ENCODE results near the gene POLR3K.

Gene POLR3K

DNA sequence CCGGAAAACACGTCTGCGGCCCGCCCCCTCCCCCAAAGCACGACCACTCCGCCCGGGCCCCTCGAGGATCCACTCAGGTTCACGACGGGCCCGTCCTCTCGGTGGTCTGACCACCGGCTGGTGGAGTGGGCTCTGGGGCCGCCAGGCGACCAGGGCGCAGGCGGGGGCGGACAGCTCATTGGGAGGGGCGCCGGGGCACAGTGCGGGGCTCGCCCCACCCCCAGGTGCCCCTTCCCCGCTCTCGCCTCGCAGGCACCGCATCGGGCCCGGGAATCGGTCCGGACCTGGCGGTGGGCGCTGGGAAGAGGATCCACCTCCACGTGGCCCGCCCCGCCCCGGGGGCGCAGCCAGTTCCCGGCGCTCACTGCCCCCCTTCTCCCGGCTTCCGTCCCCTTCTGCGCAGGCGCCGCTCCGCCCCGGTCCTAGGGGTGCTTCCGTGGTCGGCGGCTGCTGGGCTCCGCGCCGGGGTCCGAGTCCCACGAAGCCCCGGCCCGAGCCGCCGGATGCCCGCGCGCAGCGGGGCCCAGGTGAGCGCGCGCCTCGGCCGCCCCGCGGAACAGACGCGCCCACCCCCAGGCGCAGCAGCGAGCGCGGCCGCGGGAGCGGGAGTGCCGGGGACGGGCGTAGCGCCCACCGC, 24.5 kb upstream of the POLR3K start, which contains the start of gene MPG:
TSS of gene MPG (plus strand) at position 419 of the 637 bp plus-strand sequence. CDS start at position 504, 85 bp downstream.
- Histone ChIP-seq H3K4me1 (ENCODE audit: control insufficient read depth in 1 of 2, insufficient read depth in 1 of 2, low read depth in 1 of 2, low read length in 1 of 2) (peaks cover 31 to 33% of the 10 kb centered on the region in 2 experiments), H3K27ac (peak within 1 kb of the TSS; percentile 74), H3K36me3 (peaks cover 12% of the 10 kb centered on the region), H3K27me3 (peaks cover 47% of the 10 kb centered on the region), H3K4me3 (ENCODE audit: low read depth in 1 of 2, low read length in 1 of 2) (peak within 1 kb of the TSS; percentile 89 to 99), H3K9me3 (no peaks in the 10 kb centered on the region)
- no peak for TF ChIP-seq CTCF (IDR thresholded peaks at IDR 0.05)

DNA sequence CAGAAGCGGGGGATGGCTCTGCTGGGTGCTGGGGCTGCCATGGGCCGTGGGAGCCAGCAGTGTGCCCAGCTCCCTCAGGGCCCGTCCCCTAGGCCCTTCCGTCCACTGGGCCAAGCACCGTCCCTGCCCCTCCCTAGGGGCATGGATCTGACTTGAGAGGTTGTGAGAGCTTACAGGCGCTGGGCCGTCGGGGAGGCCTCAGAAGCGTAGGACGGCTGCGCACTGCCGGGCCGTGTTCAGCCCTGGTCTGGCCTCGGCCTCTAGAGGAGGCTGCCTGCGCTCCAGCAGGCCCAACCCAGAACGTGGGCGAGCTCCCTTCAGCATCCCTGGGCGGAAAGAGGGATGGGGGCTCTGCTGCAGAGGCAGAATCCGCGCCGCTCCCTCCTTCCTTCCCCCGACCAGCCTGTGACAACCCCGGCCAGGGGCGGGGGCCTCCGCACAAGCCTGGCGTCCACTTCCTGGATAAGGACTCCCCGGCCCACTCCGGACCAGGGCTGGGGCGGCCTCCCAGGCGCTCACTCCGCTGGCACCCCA, 23.9 kb upstream of the POLR3K start:
- Histone ChIP-seq H3K9me3 (no peaks in the 10 kb centered on the region), H3K4me3 (ENCODE audit: low read depth in 1 of 2, low read length in 1 of 2) (peak overlapping the region; percentile 89 to 99), H3K36me3 (peaks cover 8% of the 10 kb centered on the region), H3K27ac (peak overlapping the region; percentile 74), H3K4me1 (ENCODE audit: control insufficient read depth in 1 of 2, insufficient read depth in 1 of 2, low read depth in 1 of 2, low read length in 1 of 2) (peaks cover 31 to 37% of the 10 kb centered on the region in 2 experiments), H3K27me3 (peaks cover 52% of the 10 kb centered on the region)
- TF ChIP-seq CTCF (IDR thresholded peaks at IDR 0.05), result no peak

DNA sequence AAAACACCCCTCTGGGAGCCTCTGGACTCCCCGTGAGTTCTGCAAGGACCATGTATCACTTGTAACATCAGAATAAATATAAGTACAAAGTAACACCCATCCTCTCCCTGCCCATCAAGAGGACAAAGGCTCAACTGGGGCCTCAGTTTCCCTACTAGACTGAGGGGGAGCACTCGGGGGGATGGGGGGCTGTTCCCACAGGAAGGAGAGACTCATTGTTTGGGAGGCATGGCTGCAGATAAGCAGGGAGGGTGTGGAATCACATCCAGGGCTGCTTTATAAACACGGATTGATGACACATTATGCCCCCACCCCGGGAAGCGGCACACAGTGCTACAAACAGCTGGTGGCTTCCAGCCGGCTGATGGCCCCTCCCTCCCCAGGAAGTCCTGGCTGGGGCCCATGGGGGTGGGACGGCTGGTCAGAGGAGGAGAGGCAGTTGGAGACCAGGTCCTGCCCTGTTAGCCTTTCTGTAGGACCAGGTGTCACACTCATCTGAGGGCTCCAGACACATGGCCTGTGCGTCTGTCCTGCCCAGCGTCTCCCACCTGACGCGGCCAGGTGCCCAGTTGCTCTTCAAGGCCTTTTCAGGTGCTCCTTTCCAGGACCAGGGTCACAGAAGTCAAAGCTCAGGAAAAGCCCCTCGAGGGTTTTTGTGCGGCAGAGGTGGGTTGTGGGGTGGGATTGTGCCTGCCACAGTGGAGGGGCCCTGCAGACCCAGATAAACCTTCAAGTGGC, 23.3 kb upstream of the POLR3K start:
- Histone ChIP-seq H3K36me3 (peaks cover 8% of the 10 kb centered on the region), H3K4me1 (ENCODE audit: control insufficient read depth in 1 of 2, insufficient read depth in 1 of 2, low read depth in 1 of 2, low read length in 1 of 2) (peaks cover 31 to 42% of the 10 kb centered on the region in 2 experiments), H3K4me3 (ENCODE audit: low read depth in 1 of 2, low read length in 1 of 2) (peak overlapping the region; percentile 89 to 99), H3K27me3 (peaks cover 59% of the 10 kb centered on the region), H3K27ac (no peak overlapping the region), H3K9me3 (no peaks in the 10 kb centered on the region)
- no peak for TF ChIP-seq CTCF (IDR thresholded peaks at IDR 0.05)

DNA sequence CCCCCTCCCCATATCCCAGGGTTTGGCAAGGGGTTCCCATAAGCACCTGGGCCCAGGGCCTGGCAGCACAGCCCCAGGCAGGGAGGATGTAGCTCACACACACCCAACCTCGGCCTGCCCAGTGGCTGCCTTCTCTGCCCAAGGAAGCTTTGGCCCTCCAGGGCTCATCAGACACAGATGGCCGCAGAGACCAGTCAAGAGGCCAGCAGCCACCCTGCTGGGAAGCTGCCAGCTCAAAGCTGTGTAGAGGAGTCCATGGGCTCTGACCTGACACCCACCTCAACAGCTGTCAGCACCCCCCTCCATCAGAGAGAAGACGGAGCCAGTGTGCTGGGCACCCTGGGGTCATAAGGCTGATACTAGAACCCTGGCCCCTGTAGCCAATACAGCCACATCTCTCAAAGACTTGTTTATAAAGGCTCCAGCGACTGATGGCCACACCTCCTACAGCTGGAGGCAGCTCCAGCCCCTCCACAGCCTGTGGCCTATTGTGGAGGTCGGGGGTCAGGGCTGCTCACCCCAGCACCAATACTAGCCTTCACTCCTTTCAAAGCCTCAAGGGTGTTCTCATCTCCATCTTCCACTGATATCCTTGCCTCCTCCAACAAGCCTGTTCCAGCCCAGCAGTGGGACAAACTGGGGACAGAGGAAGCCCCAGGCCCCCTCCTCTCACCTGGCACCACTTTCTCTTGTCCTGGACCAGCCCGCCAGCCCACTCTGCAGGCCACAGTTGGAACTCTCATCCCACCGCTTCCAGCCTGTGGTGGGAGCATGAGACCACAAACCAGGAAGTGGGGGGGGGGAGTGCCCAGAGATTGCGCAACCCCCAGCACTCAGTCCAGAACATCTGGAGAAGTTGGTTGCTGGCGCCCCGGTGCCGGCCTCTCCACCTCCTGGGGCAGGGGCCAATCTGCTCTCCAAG, 22.4 kb upstream of the POLR3K start:
- Histone ChIP-seq H3K36me3 (peaks cover 8% of the 10 kb centered on the region), H3K4me1 (ENCODE audit: control insufficient read depth in 1 of 2, insufficient read depth in 1 of 2, low read depth in 1 of 2, low read length in 1 of 2) (peaks cover 31 to 42% of the 10 kb centered on the region in 2 experiments), H3K4me3 (ENCODE audit: low read depth in 1 of 2, low read length in 1 of 2) (no peak overlapping the region), H3K27me3 (peaks cover 67% of the 10 kb centered on the region), H3K9me3 (no peaks in the 10 kb centered on the region), H3K27ac (no peak overlapping the region)
- TF ChIP-seq CTCF (IDR thresholded peaks at IDR 0.05), result no peak

- TF ChIP-seq CTCF (IDR thresholded peaks at IDR 0.05), result no peak
- Histone ChIP-seq H3K27me3 (peaks cover 77% of the 10 kb centered on the region), H3K9me3 (no peaks in the 10 kb centered on the region), H3K4me3 (ENCODE audit: low read depth in 1 of 2, low read length in 1 of 2) (no peak overlapping the region), H3K27ac (no peak overlapping the region), H3K36me3 (peaks cover 4% of the 10 kb centered on the region), H3K4me1 (ENCODE audit: control insufficient read depth in 1 of 2, insufficient read depth in 1 of 2, low read depth in 1 of 2, low read length in 1 of 2) (peaks cover 31 to 42% of the 10 kb centered on the region in 2 experiments)
Observed at GRCh38 chr16:74747-75334, 21.4 kb upstream of the POLR3K start.
